ENCODE results near the gene LUZP2.

DNA sequence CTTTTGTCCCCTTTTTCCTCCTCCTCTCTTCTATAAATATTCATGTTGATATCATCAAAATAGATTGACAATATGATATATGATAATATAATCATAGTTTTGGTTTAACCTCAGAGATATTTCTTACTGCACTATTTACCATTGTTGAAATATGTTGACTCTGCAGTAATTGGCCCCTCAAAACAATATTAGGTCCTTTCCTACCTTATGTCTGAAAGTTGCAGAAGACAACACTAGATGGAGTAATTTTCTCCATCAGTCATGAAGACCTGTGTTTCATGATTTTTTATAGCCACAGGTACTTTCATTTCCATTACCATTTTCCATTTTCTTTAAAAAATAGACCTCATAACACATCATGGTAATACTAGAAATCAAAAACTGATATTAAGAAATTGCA lies 284.4 kb downstream of the LUZP2 start:
- no peak for TF ChIP-seq CTCF (IDR thresholded peaks at IDR 0.05)
- TF ChIP-seq POLR2A (IDR thresholded peaks at IDR 0.05): no peak
